GM12878 (cell line): ENCODE data around the gene DHX32. TPM values are rescaled to one million over a fixed set of nuclear protein-coding genes. Genes with fewer than 3 reads are reported as not detected.

ENCODE experiments used
- ATAC-seq: fragments of 200-7000 bp; cut with Tn5 transposase; 3 replicates; pipeline ENCODE4 v1.9.1; 2020; ENCODE audit warnings: mild to moderate bottlenecking, moderate library complexity
- BruUV-seq: library from RNA; stranded (reverse); fragments of 400-500 nt; replicated peaks from 2 replicates; lab custom pipeline; 2021; lab: Mats Ljungman, UMichigan
- CTCF ChIA-PET: fragments of 300-600 bp; sonication (Branson Sonifier 250); formaldehyde crosslinking; extraction: SDS; loops from one replicate; lab custom pipeline; 2021; ENCODE audit warnings: inconsistent platforms; lab: Yijun Ruan, JAX
- POLR2A ChIA-PET: fragments of 350-600 bp; formaldehyde crosslinking; extraction: SDS; loops from one replicate; lab custom pipeline; 2021; ENCODE audit warnings: inconsistent platforms; lab: Charles Lee
- RAD21 ChIA-PET: fragments of 300-600 bp; sonication (Branson Sonifier 250); formaldehyde crosslinking; loops from one replicate; lab custom pipeline; 2023; ENCODE audit warnings: antibody characterized with exemption; ENCODE audit not compliant: unreplicated experiment; lab: Charles Lee
- SMC1A ChIA-PET: fragments of 300-600 bp; sonication (Branson Sonifier 250); formaldehyde crosslinking; loops from one replicate; lab custom pipeline; 2023; ENCODE audit not compliant: unreplicated experiment, uncharacterized antibody; lab: Charles Lee
- DNase-seq: peaks from one replicate; pipeline ENCODE4 v3.0.0-alpha.2; 2011; ENCODE audit warnings: low read depth, low spot score
- FAIRE-seq: peaks from 3 replicates; lab custom pipeline; 2011; peaks lifted over from hg19 to GRCh38; lab: Jason Lieb, UNC
- H2AFZ ChIP-seq: 2 replicates; pipeline ENCODE4 v1.6.0; 2011; ENCODE audit warnings: low read depth, low read length, control low read depth; ENCODE audit not compliant: control insufficient read depth
- H3K27ac ChIP-seq: 2 replicates; pipeline ENCODE4 v1.5.1; 2011; ENCODE audit warnings: control low read depth; ENCODE audit not compliant: control insufficient read depth, insufficient read depth
- H3K27me3 ChIP-seq, 2 experiments: replicated peaks in 1 of 2; 2 replicates each; pipeline versions ENCODE4 v1.6.0 to v1.6.1; 2011; ENCODE audit warnings: low read length in 1 of 2; ENCODE audit not compliant: control insufficient read depth in 2 of 2, insufficient read depth in 2 of 2
- H3K36me3 ChIP-seq, 2 experiments: 2 replicates each; pipeline ENCODE4 v1.5.1; 2011; ENCODE audit warnings: low read length in 1 of 2; ENCODE audit not compliant: control insufficient read depth in 2 of 2, insufficient read depth in 2 of 2
- H3K4me1 ChIP-seq: 2 replicates; pipeline ENCODE4 v1.6.1; 2011; ENCODE audit warnings: mild to moderate bottlenecking, low read length, moderate library complexity, mixed read lengths; ENCODE audit not compliant: control insufficient read depth, insufficient read depth
- H3K4me2 ChIP-seq: 2 replicates; pipeline ENCODE4 v1.6.0; 2011; ENCODE audit warnings: control low read depth; ENCODE audit not compliant: control insufficient read depth, insufficient read depth
- H3K4me3 ChIP-seq: fragments of 200-600 bp; sonication (generic); 2 replicates; pipeline ENCODE4 v1.5.1; 2016
- H3K79me2 ChIP-seq: 2 replicates; pipeline ENCODE4 v1.6.0; 2011; ENCODE audit warnings: low read length; ENCODE audit not compliant: control insufficient read depth, insufficient read depth
- H3K9ac ChIP-seq: 2 replicates; pipeline ENCODE4 v1.8.0; 2011; ENCODE audit warnings: low read length, control low read depth, mixed read lengths; ENCODE audit not compliant: control insufficient read depth, insufficient read depth
- H3K9me3 ChIP-seq: replicated peaks from 3 replicates; pipeline ENCODE4 v1.5.1; 2011; ENCODE audit warnings: mild to moderate bottlenecking, low read length; ENCODE audit not compliant: control insufficient read depth, insufficient read depth
- H4K20me1 ChIP-seq: 2 replicates; pipeline ENCODE4 v1.6.0; 2011; ENCODE audit not compliant: control insufficient read depth, insufficient read depth
- ATF7 ChIP-seq: fragments of 450-650 bp; IDR thresholded peaks from 2 replicates; pipeline ENCODE4 v1.6.1; 2016; ENCODE audit warnings: low read depth, mild to moderate bottlenecking
- BMI1 ChIP-seq: fragments of 450-650 bp; IDR thresholded peaks from 2 replicates; pipeline ENCODE4 v1.6.1; 2016; ENCODE audit warnings: mild to moderate bottlenecking, moderate library complexity, borderline replicate concordance
- BRCA1 ChIP-seq: IDR thresholded peaks from 2 replicates; pipeline ENCODE4 v1.6.1; 2011; ENCODE audit warnings: low read depth, low read length, improper control_type of control experiment
- GABPA ChIP-seq: IDR thresholded peaks from 2 replicates; pipeline ENCODE4 v1.6.1; 2014; ENCODE audit warnings: antibody characterized with exemption, low read depth, mild to moderate bottlenecking, inconsistent platforms
- HCFC1 ChIP-seq: fragments of 150-350 bp; IDR thresholded peaks from 2 replicates; pipeline ENCODE4 v1.6.1; 2014; ENCODE audit warnings: low read length
- LARP7 ChIP-seq: fragments of 450-650 bp; IDR thresholded peaks from 2 replicates; pipeline ENCODE4 v1.6.1; 2017; ENCODE audit warnings: mild to moderate bottlenecking
- MTA2 ChIP-seq: fragments of 450-650 bp; IDR thresholded peaks from 2 replicates; pipeline ENCODE4 v1.6.1; 2016; ENCODE audit warnings: low read depth, mild to moderate bottlenecking, moderate library complexity
- NRF1 ChIP-seq: conservative IDR thresholded peaks from 2 replicates; pipeline ENCODE4 v1.6.1; 2011; ENCODE audit warnings: mild to moderate bottlenecking, low read depth, low read length, improper control_type of control experiment
- SIN3A ChIP-seq: IDR thresholded peaks from 2 replicates; pipeline ENCODE4 v1.6.1; 2012; ENCODE audit warnings: low read depth, low read length, improper control_type of control experiment
- SMC3 ChIP-seq: IDR thresholded peaks from 2 replicates; pipeline ENCODE4 v1.6.1; 2011; ENCODE audit warnings: low read length, improper control_type of control experiment, borderline replicate concordance
- SP1 ChIP-seq: IDR thresholded peaks from one replicate; pipeline ENCODE4 v1.6.1; 2011; ENCODE audit warnings: low read depth, low read length
- TCF12 ChIP-seq: IDR thresholded peaks from 2 replicates; pipeline ENCODE4 v1.6.1; 2011; ENCODE audit warnings: low read depth, mild to moderate bottlenecking, low read length
- ZNF207 ChIP-seq: fragments of 450-650 bp; IDR thresholded peaks from 2 replicates; pipeline ENCODE4 v1.6.1; 2014; ENCODE audit warnings: antibody characterized with exemption, mild to moderate bottlenecking, borderline replicate concordance
- WGBS: methylation state at CpG from one replicate; pipeline ENCODE4 v1.1.6; 2016; ENCODE audit warnings: low lambda C conversion rate; ENCODE audit not compliant: insufficient replicate concordance, insufficient coverage; ENCODE audit errors: missing lambda C conversion rate; 5-methylcytosine and 5-hydroxymethylcytosine counted together
- in situ Hi-C: fragments of 300-500 bp; cut with MboI; formaldehyde crosslinking; loops from 9 replicates; pipeline ENCODE4 v1.14.3; 2018; ENCODE audit warnings: mixed read lengths
- intact Hi-C: fragments of 100-400 bp; cut with micrococcal nuclease; formaldehyde crosslinking; loops from one replicate; pipeline ENCODE4 v1.14.2; 2022; ENCODE audit not compliant: unreplicated experiment
- polyA plus RNA-seq, 11 experiments: library from polyadenylated mRNA; depleted of rRNA in 4 of 11; unstranded in 6 of 11; stranded (reverse) in 5 of 11; fragments of >200 nt; fragmentation: Nextera tagmentation in 4 of 11; fragmentation: Illumina TruSeq in 1 of 11; extraction: Ambion mirVana in 4 of 11; extraction: Trizol in 1 of 11; gene quantifications; 1 replicate in 1 of 11; 2 replicates in 10 of 11; pipeline versions ENCODE4 v1.2.1 to v1.2.3, GENCODE V29; 2011 to 2016; ENCODE audit warnings: inconsistent platforms in 2 of 11, missing spikeins in 2 of 11, low read depth in 1 of 11
- total RNA-seq, 4 experiments: library from RNA; depleted of rRNA in 3 of 4; stranded (reverse); fragments of >200 nt in 3 of 4; fragmentation: Illumina TruSeq in 1 of 4; extraction: Trizol in 1 of 4; gene quantifications; 2 replicates each; pipeline versions ENCODE4 v1.2.1 to v1.2.3, GENCODE V29; 2013 to 2021
- TF ChIP-seq, protein P1 (sequence below): fragments of 450-650 bp; IDR thresholded peaks from 2 replicates; pipeline ENCODE4 v1.6.1; 2018; ENCODE audit warnings: mild to moderate bottlenecking, low read depth, moderate library complexity; ENCODE audit not compliant: partially characterized antibody
- TF ChIP-seq, protein P2 (sequence below): IDR thresholded peaks from 2 replicates; pipeline ENCODE4 v1.6.1; 2012; ENCODE audit warnings: low read depth, low read length, improper control_type of control experiment

DHX32 gene
- total and polyA plus RNA-seq, 10 of the 15 experiments (the other 5 are each of a cell fraction or from before 2014, with no cell fraction given), result 5.4 to 21.0 (median 16.0) TPM

DNA sequence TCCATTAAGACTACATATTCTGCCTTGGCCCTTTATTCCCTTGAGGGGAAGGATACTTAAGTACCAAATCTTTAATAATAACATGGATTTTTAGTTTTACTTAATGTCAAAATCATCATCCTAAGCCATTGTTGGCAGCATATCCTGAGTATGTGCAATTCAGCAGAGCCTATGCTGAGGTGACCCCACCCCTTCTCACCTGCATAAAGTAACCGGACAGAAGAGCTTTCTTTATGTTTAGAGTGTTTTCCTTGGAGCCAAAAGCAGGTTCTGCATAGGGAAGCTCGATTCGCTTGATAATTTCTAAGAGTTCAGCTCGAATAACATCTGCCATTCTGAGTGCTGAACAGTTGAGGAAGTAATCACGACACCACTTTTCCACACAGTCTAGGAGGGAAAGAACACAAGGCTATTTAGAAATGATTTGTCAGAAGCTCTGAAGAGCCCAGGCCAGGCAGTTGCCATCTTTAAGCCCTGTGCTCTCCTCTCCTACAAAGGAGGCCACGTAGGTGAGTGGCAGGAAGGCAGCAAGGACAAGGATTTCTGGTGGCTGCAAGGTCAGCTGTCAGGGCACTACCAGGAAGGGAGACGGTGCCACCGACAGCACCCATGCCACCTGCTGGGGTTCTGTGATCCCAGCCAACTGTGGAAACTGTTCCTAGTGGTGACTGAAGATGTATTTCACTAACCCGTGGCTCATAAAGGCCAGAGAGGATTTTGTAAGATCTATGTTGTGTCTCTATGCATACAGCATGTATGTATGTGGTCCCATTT, 42.1 kb downstream of the DHX32 start (continued):
- TF ChIP-seq, protein P1, sequence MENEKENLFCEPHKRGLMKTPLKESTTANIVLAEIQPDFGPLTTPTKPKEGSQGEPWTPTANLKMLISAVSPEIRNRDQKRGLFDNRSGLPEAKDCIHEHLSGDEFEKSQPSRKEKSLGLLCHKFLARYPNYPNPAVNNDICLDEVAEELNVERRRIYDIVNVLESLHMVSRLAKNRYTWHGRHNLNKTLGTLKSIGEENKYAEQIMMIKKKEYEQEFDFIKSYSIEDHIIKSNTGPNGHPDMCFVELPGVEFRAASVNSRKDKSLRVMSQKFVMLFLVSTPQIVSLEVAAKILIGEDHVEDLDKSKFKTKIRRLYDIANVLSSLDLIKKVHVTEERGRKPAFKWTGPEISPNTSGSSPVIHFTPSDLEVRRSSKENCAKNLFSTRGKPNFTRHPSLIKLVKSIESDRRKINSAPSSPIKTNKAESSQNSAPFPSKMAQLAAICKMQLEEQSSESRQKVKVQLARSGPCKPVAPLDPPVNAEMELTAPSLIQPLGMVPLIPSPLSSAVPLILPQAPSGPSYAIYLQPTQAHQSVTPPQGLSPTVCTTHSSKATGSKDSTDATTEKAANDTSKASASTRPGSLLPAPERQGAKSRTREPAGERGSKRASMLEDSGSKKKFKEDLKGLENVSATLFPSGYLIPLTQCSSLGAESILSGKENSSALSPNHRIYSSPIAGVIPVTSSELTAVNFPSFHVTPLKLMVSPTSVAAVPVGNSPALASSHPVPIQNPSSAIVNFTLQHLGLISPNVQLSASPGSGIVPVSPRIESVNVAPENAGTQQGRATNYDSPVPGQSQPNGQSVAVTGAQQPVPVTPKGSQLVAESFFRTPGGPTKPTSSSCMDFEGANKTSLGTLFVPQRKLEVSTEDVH, result no peak

DNA sequence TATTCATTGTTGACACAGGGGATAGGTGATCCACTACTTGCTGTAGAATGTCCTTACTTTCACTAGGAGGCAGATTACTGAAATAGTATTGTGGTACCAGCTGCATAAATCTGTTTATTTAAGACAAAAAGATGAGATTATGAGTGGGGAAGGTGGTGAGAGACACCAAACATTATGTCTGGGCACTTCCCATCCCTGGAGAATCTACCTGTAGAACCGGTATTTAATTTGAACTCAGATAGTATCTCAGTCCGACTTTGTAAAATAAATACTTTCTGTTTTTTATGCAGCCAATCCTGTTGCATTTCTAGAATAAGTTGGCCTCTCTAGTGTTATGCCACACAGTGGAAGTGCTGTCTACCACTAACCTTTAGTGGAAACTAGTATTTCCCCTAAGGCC, 44.3 kb downstream of the DHX32 start:
- POLR2A ChIA-PET, result no interaction called here
- H3K9me3 ChIP-seq, result no peaks in the 10 kb centered on the region
- in situ Hi-C loops (no loop called here), intact Hi-C loops (no loop called here)
- no peak overlapping the region for H3K9ac ChIP-seq
- no peak overlapping the region for H3K27ac ChIP-seq
- RAD21 ChIA-PET, result no interaction called here
- no peak for ATAC-seq
- no peak for TF ChIP-seq MTA2
- TF ChIP-seq NRF1, result no peak
- no peak for TF ChIP-seq ZNF207
- no peak for TF ChIP-seq GABPA
- no peak for TF ChIP-seq ATF7
- TF ChIP-seq, protein P2, sequence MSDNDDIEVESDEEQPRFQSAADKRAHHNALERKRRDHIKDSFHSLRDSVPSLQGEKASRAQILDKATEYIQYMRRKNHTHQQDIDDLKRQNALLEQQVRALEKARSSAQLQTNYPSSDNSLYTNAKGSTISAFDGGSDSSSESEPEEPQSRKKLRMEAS, result no peak
- TF ChIP-seq SMC3, result no peak
- TF ChIP-seq BMI1, result no peak
- TF ChIP-seq BRCA1, result no peak
- TF ChIP-seq SP1, result no peak
- no peak for TF ChIP-seq TCF12
- TF ChIP-seq SIN3A, result no peak
- TF ChIP-seq LARP7, result no peak
- TF ChIP-seq HCFC1, result no peak
- H4K20me1 ChIP-seq, result no peaks in the 10 kb centered on the region
- H3K4me3 ChIP-seq, result no peak overlapping the region
- no peaks in the 10 kb centered on the region for H3K27me3 ChIP-seq
- SMC1A ChIA-PET, result no interaction called here
- no peak overlapping the region for H2AFZ ChIP-seq
- CTCF ChIA-PET, result no interaction called here
- no peak for FAIRE-seq
- no peak overlapping the region for H3K4me2 ChIP-seq
- BruUV-seq, result no TSS peak
- H3K79me2 ChIP-seq, result no peaks in the 10 kb centered on the region
- no peaks in the 10 kb centered on the region for H3K4me1 ChIP-seq
- no peak for DNase-seq
- WGBS, result 100% methylated on average over 2 of the region's 2 CpGs
- peaks cover 7 to 31% of the 10 kb centered on the region in 2 experiments for H3K36me3 ChIP-seq
